SW480 (cell line): ENCODE measurements around the gene LYPD6B.

Source experiments
- DNase-seq: peaks from one replicate; pipeline ENCODE4 v3.0.0-alpha.2; 2016; ENCODE audit warnings: low spot score

LYPD6B gene

DNA sequence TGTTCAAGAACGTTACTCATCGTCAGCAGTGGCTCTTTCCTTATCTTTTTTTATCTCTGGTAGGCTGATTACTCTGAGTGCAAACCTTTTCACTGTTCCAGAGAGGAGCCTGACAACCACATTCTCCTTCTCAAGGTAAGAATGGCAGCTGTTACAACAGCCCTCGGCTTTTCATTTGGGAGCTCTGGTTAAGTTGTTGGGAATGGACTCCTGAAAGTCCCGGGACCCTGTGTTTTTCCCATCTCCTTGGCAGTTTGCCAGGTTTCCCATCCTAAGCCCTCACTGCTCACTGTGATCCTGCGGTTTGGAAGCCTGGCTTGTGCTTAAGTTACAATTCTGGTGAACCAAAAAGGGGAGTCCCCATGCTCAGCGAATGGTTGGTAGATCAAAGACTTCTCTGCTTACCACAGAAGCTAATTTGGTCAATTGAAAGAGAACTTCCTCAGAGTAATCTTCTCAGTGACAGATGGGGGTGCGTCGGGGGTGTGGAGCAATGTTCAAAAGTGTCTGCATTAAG lies 122.3 kb downstream of the LYPD6B start:
- DNase-seq: peak; percentile 89

DNA sequence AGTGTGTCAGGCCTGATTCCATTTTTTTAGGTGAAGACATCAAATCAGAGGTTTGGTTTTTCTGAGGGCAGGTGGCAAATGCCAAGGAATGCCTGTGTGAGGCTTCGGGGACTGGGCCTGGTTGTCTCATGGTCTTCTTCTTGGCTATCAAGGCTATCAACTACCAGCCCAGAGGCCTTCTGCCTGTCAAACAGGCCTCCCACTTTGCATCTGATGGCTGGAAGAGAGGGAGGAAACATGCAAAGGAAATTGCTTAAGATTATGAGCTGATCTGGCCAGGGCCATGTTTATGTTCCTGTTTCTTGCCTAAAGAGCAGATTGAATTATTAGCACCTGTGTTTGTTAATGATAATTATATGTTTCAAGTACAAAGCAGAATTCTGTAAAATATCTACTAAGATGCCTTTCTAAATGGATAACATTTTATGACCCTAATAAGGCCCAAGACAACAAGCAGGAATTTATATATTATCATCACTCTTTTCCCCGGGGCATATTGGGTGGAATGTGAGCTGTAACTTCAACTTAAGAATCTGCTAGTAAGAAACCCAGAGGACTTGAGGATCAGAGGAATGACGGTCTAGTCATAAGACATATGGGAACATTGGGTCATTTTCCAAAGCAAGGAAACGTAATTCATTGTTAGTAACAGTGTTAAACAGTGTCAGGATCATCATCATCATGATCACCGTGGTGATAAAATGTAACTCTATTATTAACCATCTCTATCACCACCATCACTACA lies 123.2 kb downstream of the LYPD6B start:
- no peak for DNase-seq

DNA sequence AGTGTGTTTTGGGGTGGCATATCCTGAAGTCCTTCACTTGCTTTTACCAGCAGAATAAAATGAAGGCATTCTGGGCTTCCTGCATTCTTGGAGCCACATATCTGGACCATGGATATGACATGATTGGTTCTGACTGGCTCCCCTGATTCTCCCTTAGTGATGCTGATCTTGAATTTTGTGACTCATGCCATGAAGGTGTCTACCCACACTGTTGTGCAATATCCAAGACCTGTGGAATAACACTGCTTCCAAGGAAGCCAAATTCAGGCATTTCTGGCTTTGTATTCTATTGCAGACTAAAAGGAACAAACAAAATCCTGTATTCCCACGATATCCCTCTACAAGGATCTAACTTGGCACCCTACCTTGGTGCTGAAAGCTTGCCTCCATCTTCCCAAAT lies 125.8 kb downstream of the LYPD6B start:
- no peak for DNase-seq

DNA sequence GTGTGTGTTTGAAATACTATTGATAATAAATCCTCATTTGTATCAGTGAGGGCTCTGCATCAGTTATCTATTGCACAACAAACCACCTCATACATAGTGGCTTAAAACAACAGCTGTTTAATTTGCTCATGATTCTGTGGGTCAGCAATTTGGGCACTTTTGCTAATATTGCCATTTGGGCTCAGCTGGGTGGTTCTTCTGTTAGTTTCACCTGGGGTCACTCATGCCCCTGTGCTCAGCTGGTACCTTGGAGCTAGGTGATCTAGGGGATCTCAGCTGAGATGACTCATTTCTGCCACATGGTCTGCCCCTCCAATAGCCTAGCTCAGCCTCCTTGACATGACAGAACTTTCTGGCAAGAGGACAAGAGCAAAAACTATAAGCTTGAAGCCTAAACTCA lies 126.3 kb downstream of the LYPD6B start:
- peak; percentile 14 for DNase-seq

DNA sequence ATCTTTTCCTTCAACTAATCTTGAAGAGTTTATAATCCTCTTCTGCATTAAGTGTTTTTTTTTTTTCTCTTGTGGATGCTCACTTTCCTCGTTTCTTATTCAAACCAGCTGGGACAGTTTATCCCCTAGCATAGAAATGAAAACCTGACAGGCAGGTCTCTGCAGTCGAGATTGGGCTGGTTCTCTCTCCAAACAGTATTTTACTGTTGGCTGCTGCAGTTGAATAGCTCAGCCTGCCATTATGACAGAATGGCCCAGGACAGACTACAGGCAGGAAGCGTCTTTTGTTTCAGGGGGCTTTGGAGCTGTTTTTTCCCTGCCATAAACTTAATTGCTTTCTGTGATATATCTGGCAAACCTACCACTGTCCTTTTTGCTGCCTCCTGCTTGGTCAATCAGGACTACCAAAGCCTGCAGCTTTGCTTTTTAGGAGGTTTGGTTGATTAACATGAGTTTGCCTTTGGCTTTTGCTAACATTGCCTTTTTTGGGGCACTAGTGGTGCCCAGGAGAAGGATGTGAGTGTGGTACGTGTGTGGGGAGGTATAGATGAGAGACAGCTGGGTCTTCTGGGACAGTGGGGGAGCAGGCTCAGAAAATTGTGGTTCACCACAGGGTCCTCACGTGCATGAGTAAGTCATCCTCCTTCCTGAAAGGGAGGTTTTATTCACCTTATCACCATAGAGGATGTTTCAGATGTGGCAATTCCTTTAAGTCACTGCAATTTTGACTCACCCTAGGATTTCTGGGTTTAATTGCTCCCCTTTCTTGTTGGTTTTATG lies 128.7 kb downstream of the LYPD6B start:
- DNase-seq: peak; percentile 72

DNA sequence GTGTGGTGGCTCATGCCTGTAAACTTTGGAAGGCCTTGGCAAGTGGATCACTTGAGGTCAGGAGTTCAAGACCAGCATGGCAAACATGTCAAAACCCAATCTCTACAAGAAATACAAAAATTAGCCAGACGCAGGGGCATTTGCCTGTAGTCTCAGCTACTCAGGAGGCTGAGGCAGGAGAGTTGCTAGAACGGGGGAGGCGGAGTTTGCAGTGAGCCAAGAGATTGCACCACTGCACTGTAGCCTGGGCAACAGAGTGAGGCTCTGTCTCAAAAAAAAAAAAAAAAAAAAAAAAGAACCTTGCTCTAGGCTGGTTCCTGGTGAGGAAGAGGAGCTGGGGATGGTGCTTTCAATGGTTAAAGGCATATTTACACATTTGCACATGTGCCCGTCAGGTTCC lies 129.4 kb downstream of the LYPD6B start:
- no peak for DNase-seq

DNA sequence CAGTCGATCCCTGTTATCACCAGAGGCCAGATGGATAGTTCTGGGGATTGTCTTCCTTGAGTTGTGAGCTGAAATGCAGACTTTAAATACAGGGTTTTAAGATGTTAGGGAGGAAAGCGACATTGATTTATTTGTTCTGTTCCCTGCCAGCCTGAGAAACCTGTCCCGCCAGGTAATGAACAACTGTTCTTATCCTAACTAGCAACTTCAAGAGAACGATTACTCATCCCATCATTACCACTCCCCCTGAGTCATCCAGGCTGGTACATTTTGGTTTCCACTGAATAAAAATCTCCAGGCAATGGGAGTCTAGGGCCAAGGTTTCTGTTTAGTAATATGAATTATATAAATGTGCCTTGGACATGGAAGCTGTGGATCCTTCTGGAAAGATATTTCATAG lies 131.2 kb downstream of the LYPD6B start:
- peak; percentile 81 for DNase-seq

DNA sequence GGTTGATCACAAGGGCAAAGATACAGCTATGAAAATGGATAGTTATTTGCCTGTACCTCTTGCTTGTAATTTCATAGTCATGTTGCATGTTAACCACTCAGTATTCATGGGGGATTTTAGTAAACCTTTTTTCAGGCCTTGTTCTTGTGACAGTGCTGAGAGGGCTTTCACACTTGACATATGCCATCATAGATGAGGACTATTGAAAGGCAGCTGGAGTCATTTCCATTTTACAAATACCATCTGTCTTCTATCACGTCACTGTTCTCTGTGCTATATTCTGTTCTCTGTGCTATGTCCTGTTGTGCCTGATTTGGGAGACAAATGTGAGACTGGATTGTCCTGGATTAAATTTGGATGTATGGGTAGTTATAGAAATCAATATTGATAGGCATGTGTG lies 131.7 kb downstream of the LYPD6B start:
- no peak for DNase-seq

DNA sequence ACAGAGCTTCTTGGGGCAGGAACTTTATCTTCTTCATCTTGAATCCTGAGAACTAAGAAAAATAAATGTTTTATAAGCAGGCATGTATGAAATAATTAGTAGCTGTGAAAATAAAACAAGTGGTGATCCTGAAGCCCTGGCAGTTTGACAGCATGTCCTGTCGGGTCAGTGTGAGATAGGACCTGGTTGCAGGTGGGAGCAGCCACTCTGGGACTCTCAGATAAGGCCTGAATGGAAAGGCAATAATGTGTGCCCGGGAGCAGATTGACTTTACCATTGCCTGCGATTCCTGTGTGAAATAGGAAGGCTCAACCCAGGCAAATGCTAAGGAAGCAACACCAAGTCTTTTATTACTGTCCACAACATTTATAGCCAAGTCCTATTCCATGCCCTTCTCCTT lies 132.4 kb downstream of the LYPD6B start:
- no peak for DNase-seq

DNA sequence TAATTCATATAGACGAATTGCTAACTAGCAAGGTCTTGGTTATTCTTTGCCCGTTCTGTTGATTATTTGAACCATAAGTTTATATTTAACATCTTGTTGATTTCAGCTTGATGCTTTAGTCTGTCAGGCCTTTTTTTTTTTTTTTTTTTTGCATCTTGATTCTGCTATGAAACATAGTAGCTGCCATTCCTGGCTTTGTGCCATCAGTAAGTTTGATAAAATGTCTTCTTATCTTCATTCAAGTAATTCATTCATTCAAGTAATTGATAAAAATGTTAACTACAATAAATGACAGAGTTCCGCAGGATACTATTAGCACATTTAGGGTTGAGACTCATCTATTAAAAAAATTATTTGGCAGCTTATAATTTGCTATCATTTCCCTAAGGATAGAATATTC lies 134.7 kb downstream of the LYPD6B start:
- DNase-seq: no peak

DNA sequence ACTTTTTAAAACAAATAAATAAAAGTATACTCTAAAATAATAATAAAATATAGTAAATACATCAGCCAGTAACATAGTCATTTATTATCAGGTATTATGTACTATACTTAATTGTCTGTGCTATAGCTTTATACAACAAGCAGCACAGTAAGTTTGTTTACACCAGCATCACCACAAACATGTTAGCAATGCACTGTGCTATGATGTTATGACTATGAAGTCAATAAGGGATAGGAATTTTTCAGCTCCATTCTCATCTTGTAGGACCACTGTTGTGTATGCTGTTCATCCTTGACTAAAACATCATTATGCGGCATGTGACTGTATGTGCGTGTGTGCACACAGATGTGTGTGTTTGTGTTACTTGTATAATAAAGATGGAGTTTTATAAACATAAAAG lies 137.5 kb downstream of the LYPD6B start:
- DNase-seq: no peak

DNA sequence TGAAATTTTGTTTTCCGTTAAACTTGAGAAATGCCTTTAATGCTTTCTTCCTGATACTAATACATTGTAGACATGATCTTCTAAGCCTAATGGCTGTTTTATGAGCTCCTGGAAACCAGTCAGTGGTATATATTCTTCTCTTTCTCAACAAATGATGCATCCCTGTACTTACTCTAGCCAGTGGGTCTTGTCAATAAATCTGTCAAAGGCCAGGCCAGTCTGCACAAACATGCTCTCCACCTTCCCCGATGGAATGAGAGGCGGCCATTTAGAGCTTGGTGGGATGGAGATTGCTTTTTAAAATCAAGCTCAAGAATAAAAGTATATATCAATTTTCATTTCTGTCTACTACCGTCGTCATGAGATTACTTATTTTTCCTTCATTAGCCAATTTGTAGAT lies 140.1 kb downstream of the LYPD6B start:
- DNase-seq: no peak

DNA sequence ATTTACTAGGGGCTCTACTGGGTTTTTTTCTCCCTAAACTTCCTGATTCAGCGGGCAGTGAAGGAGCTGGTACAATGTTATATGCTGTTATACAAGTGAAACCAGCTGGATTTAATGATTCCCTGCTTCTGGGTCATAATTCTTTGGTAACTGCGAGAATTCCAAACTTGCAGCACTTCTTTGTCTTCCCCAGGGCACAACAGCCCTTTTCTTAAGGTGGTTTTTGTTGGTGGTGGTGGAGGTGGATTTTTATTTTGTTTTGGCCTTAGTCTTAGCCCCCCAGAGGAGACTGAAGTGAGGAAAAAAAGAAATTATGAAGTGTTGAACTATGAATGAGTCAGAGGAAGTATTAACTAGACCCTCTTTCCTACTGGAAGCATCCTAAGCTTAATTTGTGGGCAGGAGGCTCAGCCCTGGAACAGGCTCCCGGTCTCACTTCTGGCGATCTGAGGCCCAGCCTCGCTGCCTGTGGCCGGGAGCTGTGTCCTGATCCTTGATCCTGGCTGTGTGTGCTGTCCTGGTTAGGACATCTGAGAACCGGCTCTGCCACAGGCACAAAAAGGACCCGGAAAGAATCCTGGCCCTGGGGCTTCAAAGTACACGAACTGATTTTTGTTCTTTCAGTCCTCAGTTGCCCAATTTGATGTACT lies 141.9 kb downstream of the LYPD6B start:
- no peak for DNase-seq

DNA sequence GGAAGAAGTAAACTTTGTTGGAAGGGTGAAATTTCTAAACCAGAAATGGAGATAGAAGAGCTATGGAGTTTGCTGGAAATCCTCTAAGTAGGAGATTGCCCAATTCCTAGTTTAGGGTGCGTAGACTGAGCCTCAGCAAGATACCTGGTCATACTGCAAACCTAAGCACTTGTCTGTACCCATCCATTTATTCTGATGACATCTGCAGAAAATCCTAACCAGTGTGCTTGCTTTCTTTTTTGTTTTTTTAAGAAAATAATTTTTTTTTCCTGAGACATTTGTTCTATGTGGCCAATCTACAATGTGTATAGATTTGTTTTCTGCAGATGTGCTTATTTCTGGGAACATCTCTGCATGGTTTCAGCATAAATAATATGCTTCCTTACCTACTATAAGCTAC lies 144.7 kb downstream of the LYPD6B start:
- no peak for DNase-seq

DNA sequence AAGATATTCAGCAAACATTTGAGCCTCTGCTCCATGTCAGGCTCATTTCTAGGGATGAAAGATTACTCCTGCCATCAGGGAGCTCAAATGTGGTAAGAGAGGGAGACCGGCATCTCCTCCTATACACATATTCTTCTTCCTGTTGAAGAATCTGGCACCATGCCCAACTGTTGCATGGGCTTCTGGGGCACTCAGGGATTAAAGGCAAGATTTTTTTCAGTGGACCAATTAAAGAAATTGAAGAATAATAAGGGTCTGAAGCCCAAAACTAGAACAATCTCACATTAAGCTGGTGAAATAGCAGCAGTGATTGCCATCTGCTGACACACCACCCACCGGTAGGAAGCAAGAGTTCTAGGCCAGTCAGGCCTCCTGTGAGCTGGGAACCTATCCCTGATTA lies 146.5 kb downstream of the LYPD6B start:
- no peak for DNase-seq

DNA sequence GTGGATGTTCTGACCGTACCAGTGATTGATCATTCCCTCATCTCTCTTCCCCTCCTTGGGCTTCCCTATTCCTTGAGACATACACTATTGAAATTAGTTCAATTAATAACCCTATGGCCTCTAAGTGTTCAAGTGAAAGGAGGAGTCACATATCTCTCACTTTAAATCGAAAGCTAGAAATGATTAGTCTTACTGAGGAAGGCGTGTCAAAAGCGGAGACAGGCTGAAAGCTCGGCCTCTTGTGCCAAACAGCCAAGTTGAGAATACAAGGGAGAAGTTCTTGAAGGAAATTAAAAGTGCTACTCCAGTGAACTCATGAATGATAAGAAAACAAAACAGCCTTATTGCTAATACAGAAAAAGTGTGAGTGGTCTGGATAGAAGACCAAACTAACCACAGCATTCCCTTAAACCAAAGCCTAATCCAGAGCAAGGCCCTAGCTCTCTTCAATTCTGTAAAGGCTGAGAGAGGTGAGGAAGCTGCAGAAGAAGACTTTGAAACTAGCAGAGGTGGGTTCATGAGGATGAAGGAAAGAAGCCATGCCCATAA lies 147.5 kb downstream of the LYPD6B start:
- no peak for DNase-seq

DNA sequence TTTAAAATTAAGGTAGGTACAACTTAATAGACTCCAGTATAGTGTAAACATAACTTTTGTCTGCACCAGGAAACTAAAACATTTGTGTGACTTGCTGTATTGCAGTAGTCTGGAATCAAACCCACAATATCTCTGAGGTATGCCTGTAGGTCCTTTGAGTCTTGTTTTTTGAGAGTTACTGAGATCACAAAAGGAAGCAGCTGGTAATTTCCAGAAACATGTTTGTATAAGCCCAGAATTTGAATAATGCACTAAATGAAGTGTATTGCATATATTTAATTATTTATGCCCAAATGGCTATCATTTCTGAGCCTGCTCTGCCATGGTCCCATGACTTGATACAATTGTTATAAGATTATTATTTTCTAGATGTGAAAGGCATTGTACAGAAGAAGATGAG lies 148.6 kb downstream of the LYPD6B start:
- DNase-seq: no peak

DNA sequence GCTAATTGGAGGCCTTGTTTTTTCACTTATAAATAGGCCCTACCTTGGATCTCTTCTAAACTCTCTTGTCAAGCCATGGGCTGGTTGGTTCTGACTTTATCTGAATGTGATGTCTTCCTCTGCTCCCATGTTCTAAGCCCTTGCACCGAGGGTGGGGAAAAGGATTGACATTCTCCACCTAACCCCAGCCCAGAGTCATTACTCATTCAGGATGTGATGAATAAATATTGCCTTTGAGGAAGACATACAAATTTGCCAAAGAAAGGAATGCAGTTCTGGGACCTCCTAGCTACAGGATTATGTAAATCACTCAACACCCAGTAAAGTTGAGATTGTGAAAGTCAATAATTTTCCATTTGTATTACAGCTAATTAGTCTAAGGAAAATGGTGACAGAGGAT lies 149.8 kb downstream of the LYPD6B start:
- DNase-seq: no peak

DNA sequence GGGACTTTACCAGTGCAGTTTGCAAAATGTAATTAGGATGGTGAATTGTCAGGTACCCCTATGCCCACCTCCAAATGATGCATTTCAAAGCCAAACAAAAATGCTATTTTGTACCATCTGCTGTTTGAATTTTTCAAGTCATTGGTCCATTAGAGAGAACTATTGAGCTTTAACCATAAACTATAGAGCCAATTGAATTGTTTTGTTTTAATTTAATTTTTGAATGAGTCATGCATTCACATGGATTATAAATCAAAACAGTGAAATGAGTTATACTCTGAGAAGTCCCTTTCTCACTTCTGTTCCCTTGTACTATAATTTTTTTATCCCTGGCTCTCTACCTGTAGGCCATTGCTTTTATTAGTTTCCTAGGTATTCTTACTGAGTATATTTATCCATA lies 151.3 kb downstream of the LYPD6B start:
- no peak for DNase-seq

DNA sequence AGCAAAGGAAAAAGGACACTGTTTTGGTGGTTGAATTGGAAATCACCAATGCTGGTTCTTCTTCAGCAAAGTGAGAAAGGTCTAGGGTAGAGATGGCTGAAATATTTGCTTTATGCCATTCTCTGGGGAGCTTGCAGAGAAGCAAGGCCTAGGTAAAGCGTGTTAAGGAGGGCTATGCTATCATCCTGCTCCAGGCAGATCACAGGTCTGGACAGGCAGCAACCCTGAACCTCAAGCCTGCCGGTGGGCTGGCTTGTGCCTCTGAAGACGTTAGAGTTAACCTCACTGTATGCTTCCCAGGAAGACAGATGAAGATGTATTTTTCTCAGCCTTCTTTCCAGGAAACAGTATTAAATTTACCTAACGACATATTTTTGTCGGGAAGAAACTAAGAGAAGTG lies 153.4 kb downstream of the LYPD6B start:
- DNase-seq: no peak

DNA sequence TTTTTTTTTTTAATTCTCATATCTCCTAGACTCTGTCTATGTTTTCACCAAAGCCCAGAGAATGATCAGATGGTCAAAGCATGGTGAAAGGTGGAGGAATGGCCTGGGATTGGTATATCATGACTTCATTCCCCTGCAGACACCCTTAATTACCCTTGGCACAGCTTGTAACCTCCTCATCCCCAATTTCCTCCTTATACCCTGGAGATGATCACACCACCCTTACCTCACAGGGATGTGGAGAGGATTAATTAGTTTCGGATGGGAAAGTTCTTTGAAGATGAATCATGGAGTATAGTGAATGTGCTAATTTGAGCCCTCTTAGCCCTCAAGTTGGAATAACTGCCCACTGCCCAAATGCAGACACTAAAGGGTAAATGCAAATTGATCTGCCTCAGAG lies 153.9 kb downstream of the LYPD6B start:
- no peak for DNase-seq

DNA sequence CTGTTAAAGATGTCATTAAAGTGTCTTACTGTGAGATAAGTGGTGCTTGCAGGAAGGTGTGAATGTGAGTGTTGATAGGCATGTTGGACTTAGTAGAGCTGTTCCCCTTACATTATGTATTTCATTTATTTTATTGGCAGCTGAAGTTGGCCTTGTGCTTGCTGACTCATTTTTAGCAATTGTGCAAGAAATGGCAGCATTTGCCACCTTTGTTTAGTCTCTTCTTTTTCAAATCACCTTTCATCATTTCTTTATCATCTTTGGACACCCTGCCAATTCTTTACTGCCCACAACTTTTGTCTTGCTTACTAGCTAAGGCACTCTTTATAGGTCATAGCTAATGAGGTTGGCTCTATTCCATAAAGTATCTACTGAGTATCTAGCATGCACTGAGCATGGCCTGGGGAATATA lies 161.6 kb downstream of the LYPD6B start:
- no peak for DNase-seq

DNA sequence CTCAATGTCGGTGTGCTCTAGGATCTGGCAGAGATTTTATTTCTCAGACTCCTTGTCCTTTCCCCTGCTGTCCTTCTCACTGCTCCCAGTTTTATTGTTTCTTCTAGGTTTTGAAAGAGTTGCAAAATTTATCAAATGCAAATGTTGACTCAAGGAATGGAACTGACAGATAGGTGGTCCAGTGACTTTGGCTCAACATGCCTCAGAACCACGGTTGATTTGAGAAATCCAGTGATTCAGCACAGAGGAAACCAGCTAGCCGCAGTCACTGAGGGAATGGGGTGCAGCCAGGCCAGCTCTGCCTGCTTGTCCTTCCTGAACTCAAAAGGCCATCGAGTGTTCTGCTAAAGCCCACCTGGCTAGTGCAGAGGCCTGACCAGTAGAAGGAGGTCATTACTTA lies 166.2 kb downstream of the LYPD6B start:
- no peak for DNase-seq
